Muscle layer of duodenum (tissue), 2 donors: ENCODE data around the gene JAM3.
A peak's percentile ranks its signal among the peaks of the same experiment; 100 is the strongest.

Source experiments
- H3K27ac ChIP-seq: one replicate; pipeline ENCODE4 v1.7.0; 2013; ENCODE audit warnings: mild to moderate bottlenecking, low read length
- H3K27me3 ChIP-seq: one replicate; pipeline ENCODE4 v1.7.0; 2013; ENCODE audit warnings: low read depth, mild to moderate bottlenecking, control low read depth, low read length
- H3K36me3 ChIP-seq, 2 donors: one replicate each; pipeline ENCODE4 v1.7.0; 2013; ENCODE audit warnings: low read length in 2 of 2, control low read depth in 1 of 2, mild to moderate bottlenecking in 1 of 2; ENCODE audit not compliant: insufficient read depth in 2 of 2, control insufficient read depth in 1 of 2
- H3K4me1 ChIP-seq, 2 donors: one replicate each; pipeline ENCODE4 v1.7.0; 2013; ENCODE audit warnings: low read length in 2 of 2, mild to moderate bottlenecking in 2 of 2, control low read depth in 1 of 2, moderate library complexity in 1 of 2; ENCODE audit not compliant: insufficient read depth in 2 of 2, control insufficient read depth in 1 of 2
- H3K4me3 ChIP-seq, 2 donors: one replicate each; pipeline ENCODE4 v1.7.0; 2013; ENCODE audit warnings: low read length in 2 of 2, low read depth in 1 of 2, mild to moderate bottlenecking in 1 of 2
- H3K9me3 ChIP-seq, 2 donors: one replicate each; pipeline ENCODE4 v1.7.0; 2013; ENCODE audit warnings: low read length in 2 of 2, control low read depth in 1 of 2, mild to moderate bottlenecking in 1 of 2; ENCODE audit not compliant: control insufficient read depth in 1 of 2
- donor health status: healthy.

JAM3 gene

DNA sequence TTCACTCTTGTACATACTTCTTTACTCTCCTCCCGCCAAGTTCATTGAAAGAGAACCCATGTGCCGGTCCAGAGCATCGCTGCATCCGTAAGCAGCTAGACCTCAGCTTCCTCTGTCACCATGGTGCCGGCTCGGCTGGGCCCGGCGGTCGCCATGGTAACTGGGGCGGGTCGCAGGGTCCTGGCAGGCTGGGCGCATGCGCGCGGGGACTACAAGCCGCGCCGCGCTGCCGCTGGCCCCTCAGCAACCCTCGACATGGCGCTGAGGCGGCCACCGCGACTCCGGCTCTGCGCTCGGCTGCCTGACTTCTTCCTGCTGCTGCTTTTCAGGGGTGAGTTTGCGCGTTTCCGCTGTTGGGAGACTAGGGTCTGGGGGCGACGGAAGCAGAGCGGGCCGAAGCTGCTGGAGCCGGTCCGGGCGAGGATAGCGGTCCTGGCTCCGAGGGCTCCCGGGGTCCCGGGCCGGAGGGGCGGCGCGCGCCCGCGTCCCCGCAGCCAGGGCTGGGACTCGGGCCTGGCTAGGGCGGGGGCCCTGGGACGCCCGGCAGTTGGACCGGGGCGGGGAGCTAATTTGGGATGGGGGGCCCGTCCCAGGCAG is at the start of gene JAM3:
Gene JAM3, plus strand, starts transcription at position 244 of the 597 bp plus-strand sequence. Its CDS starts 12 bp downstream, at position 256.
- Histone ChIP-seq H3K4me3 (peak within 1 kb of the TSS; percentile 52 to 80), H3K27ac (peak within 1 kb of the TSS; percentile 47), H3K27me3 (peaks cover 4% of the 10 kb centered on the region), H3K36me3 (no peaks in the 10 kb centered on the region), H3K4me1 (peaks cover 0 to 11% of the 10 kb centered on the region in 2 donors), H3K9me3 (no peaks in the 10 kb centered on the region)

DNA sequence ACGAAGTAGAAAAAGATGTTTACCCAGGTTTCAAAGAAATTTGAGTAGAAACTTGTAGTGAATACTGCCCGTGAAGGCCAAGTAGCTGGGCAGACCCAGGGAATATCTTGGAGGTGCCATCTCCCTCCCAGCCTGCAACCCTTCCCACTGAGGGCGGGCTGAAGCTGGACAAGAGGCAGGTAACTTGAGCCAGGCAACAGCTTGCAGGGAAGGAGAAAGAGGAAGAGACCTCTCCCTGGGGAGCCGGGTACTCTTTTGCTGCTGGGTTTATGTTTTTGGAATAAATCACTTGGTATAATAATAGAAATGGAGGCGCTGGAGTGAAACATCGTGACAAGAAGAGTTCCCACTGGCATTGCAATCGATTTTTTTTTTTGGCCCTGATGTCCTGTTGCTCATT is 49.4 kb upstream of the JAM3 start:
- H3K27me3 ChIP-seq: no peaks in the 10 kb centered on the region
- no peak overlapping the region for H3K4me3 ChIP-seq
- no peaks in the 10 kb centered on the region for H3K36me3 ChIP-seq
- H3K9me3 ChIP-seq: no peaks in the 10 kb centered on the region
- H3K27ac ChIP-seq: no peak overlapping the region
- no peaks in the 10 kb centered on the region for H3K4me1 ChIP-seq

DNA sequence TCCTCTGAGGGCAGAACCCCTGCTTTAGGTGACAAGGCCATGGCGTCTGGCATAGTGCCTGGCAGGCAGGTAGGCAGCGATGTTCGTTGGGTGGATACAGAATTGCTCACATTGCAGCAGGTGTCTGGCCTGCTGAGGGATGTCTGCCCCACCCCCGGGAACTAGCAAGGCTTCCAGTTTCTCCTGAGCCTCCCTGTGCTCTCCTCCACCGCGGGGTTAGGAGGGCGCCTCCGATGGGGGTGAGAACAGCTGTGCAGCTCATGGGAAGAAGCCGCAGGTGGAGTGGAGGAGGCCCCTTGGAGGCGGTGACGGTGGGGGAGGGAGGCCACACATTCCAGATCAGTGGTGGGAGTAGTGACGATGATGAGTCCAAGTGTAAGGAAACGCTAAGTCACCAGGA is 48.3 kb upstream of the JAM3 start:
- Histone ChIP-seq H3K4me3 (no peak overlapping the region), H3K27ac (no peak overlapping the region), H3K36me3 (no peaks in the 10 kb centered on the region), H3K4me1 (no peaks in the 10 kb centered on the region), H3K27me3 (no peaks in the 10 kb centered on the region), H3K9me3 (no peaks in the 10 kb centered on the region)

DNA sequence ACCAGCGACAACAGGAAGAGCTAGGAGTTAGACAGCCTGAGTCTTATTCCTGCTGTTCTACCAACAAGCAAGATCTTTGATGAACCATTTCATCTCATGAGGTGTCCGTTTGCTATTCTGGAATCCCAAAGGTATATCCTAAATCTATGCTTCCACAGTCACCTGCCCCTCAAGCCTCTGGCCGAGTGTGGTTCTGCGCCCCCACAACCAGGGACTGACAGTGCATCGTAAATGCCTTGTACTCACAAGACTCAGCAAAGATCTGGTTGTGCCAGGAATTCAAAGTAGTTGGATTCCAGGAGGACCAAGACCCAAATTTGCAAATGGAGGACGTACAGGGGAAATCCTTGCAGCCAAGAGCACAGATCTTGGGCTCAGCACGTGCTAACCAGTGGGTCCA is 47.5 kb upstream of the JAM3 start:
- Histone ChIP-seq H3K36me3 (no peaks in the 10 kb centered on the region), H3K4me1 (no peaks in the 10 kb centered on the region), H3K27ac (no peak overlapping the region), H3K9me3 (no peaks in the 10 kb centered on the region), H3K27me3 (no peaks in the 10 kb centered on the region), H3K4me3 (no peak overlapping the region)

DNA sequence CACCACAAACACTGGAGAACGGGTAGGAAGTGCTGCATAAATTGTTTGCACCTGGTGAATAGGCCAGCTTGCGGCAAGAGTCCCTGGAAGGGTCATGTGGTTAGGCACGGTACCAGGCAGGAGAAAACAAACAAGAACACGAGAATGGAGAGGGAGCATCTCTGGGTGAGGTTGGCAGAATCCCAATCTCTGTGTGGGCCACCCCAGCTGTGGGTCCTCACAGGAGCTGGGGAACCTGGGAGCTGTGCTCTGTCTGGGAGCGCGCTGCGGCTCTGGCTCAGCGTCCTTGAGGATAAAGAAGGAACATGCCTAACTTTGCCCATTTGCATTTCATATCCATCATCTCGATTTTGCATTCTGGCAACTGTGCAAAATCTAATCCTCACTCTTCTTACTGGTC is 46.1 kb upstream of the JAM3 start:
- Histone ChIP-seq H3K4me1 (no peaks in the 10 kb centered on the region), H3K9me3 (no peaks in the 10 kb centered on the region), H3K27me3 (no peaks in the 10 kb centered on the region), H3K36me3 (no peaks in the 10 kb centered on the region), H3K27ac (no peak overlapping the region), H3K4me3 (no peak overlapping the region)

DNA sequence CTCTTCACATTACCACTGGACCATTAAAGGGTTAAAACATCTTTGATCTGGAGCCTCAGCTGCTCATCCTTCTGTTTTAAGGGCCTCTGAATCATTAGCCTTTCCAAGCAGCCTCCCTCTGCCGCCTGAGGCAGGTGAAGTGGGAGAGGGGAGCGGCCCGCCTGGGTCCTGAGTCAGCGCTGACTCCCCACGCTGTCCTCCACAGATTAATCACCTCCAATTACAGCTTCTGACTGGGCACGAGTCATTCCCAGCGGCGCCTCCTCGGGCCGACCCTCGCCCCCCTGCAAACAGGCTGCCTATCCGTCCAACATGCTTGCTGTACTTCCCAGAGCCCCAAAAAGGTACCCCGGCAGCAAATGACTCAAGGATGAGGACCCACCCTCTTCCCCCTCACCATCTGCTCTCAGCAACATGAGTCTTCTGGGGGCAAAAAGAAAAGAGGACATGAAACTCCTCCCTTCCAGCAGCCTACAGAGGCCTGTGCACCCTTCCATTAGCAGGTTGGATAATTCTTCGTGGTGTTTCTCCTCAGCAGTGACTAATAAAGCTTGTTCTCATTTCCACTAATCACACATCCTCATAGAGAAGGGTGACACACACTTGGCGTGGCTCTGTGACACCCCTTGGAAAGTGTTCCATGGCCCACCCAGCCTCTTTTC is 44.3 kb upstream of the JAM3 start:
- H3K27me3 ChIP-seq: no peaks in the 10 kb centered on the region
- H3K4me3 ChIP-seq: no peak overlapping the region
- no peaks in the 10 kb centered on the region for H3K4me1 ChIP-seq
- no peaks in the 10 kb centered on the region for H3K9me3 ChIP-seq
- H3K27ac ChIP-seq: no peak overlapping the region
- no peaks in the 10 kb centered on the region for H3K36me3 ChIP-seq

DNA sequence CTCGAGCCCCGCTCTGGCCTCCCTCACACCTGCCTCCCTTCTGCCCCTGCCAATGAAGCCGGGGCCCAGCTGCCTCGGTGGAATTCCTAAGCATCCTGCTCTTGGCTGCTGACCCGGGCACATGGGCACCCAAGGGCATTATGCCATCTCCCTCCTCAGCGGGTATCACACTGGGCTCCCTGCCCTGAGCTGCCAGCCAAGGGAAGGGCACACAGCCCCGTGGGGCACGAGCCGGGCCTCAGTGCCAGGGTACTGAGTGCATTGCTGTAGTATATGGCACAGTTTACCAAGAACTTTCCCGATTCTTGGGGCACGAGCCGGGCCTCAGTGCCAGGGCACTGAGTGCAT is 43.8 kb upstream of the JAM3 start:
- no peak overlapping the region for H3K27ac ChIP-seq
- H3K4me1 ChIP-seq: no peaks in the 10 kb centered on the region
- H3K9me3 ChIP-seq: no peaks in the 10 kb centered on the region
- H3K36me3 ChIP-seq: no peaks in the 10 kb centered on the region
- no peak overlapping the region for H3K4me3 ChIP-seq
- no peaks in the 10 kb centered on the region for H3K27me3 ChIP-seq

DNA sequence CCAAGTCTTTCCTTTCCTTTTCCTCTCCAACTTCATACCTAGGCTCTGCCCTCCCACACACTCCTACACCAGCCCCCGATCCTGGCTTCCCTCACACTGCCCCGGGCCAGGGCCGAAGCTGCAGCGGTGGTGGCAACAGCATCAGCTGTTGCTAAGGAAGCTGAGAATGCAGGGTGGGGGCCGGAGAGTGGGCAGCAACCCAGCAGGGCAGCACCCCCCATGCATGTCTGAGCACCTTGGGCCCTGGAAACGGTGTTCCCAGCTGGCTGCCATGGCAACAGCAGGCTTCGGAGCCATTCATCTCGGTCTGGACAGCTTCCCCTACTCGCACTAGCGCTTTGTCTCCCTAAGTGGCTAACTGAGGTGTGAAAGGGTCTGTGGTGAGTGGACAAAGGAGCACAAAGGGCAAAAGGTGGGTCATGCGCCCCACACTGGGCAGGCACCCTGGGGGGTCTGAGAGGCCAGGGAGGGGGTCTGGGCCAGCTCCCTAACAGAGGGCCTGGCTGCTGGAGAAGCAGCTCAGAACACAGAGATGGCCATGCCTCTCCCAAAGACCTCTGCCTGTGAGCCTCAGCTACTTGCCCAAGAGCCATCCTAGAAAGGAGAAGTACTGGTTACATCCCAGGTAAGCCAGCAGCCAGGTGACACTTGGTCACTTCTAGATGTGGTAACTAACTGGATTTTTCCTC is 42.1 kb upstream of the JAM3 start:
- H3K4me3 ChIP-seq: no peak overlapping the region
- H3K36me3 ChIP-seq: no peaks in the 10 kb centered on the region
- no peaks in the 10 kb centered on the region for H3K27me3 ChIP-seq
- no peak overlapping the region for H3K27ac ChIP-seq
- H3K9me3 ChIP-seq: no peaks in the 10 kb centered on the region
- H3K4me1 ChIP-seq: no peaks in the 10 kb centered on the region

DNA sequence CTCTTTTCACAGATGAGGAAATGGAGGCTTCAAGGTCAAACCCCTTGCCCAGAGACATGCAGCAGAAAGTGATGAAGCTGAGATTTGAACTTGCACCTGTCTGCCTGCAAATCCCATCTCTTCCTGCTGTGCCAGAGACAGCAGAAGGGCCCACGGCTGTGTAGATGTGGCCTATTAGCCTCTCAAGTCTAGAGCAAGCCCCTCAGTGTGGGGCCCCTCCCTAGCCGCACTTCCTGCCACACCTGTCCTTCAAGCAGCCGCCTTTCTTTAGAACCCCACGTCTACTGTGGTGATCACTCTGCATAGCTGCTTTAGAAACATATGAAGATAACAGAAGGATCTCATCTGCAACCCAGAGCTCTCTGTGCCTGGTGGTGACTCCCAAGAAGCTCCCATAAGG is 41.2 kb upstream of the JAM3 start:
- H3K27ac ChIP-seq: no peak overlapping the region
- H3K27me3 ChIP-seq: no peaks in the 10 kb centered on the region
- H3K36me3 ChIP-seq: no peaks in the 10 kb centered on the region
- H3K4me1 ChIP-seq: peaks cover 0 to 8% of the 10 kb centered on the region in 2 donors
- H3K4me3 ChIP-seq: no peak overlapping the region
- no peaks in the 10 kb centered on the region for H3K9me3 ChIP-seq

DNA sequence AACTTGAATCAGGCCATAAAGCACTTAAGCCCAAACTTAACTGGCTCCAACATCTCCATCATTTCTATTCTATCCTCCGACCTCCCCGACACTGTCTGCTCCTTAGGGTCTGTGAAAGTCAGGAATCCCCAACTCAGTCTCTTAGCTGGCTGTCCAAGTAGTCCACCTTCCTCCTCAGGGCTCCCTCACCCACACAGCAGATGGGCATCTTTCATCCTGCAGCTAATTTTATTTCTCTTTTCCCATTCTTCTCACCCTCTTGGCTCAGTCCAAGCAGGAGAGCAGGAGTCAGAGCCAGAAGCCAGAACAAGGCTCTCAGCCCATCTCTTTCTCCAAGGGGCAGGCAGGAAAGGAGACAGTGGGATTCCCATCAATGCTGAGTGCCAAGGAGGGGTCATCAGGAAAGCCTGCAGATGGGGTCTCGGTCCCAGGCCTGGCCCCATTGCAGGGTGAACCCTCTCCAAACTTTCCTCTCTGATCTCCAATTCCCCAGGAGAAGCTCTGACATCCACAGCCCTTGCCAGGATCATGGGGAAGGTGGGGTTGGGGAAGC is 40.4 kb upstream of the JAM3 start:
- Histone ChIP-seq H3K9me3 (no peaks in the 10 kb centered on the region), H3K4me3 (no peak overlapping the region), H3K27me3 (no peaks in the 10 kb centered on the region), H3K27ac (no peak overlapping the region), H3K4me1 (peaks cover 5 to 16% of the 10 kb centered on the region in 2 donors), H3K36me3 (no peaks in the 10 kb centered on the region)

DNA sequence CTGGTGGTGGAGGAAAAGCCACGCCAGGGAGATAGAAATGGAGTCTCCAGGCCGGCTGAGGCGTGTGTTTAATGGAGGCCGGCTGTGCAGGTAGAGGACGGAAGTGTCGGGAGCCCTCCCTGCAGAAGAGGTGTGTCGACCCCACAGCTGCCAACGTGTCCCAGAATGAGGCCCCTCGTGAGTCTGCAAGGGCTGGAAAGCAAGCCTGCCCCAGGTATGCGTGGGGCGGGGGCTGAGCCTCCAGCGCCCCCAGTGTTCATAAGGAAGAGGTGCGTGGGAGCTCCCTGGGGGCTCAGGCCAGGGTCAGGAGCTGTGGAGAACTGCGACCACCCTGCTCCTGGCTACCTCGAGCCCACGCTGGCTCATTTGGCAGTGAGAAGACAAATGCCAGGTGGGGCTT is 38.0 kb upstream of the JAM3 start:
- H3K27me3 ChIP-seq: no peaks in the 10 kb centered on the region
- no peak overlapping the region for H3K27ac ChIP-seq
- peaks cover 12 to 36% of the 10 kb centered on the region in 2 donors for H3K4me1 ChIP-seq
- no peaks in the 10 kb centered on the region for H3K9me3 ChIP-seq
- no peak overlapping the region for H3K4me3 ChIP-seq
- no peaks in the 10 kb centered on the region for H3K36me3 ChIP-seq
